Activated CD4-positive, alpha-beta T cell treated with anti-CD3 and anti-CD28 coated beads, Interleukin-2, Interleukin-6, amounts not matched to agents 100 ng/mL and 50 ng/mL, durations not matched to agents 16 hours and 8 hours (primary cell): ENCODE results near the gene GRAMD1A.
A peak's percentile ranks its signal among the peaks of the same experiment; 100 is the strongest.
"Not testable (repeated sequence)": the region's sequence is repeated elsewhere in the genome, so short reads cannot be mapped to it uniquely, and the experiment has no call there.

Source experiments
- DNase-seq: peaks from one replicate; pipeline ENCODE4 v3.0.0-alpha.2; 2020

The GRAMD1A gene

DNA sequence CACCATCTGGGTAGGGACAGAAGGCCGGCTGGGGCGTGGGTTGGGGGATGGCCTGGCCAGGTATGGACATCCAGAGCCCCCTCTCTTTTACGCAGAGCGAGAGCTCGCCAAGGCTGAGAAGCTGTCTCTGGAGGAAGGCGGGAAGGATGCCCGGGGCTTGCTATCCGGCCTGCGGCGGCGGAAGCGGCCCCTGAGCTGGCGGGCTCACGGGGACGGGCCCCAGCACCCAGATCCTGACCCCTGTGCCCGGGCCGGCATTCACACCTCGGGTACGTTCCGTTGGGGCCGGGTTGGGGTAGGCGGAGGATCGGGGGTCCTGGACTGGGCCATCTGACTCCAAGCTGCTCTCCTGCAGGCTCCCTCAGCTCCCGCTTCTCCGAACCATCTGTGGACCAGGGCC lies 21.5 kb downstream of the GRAMD1A start:
- DNase-seq: no peak

DNA sequence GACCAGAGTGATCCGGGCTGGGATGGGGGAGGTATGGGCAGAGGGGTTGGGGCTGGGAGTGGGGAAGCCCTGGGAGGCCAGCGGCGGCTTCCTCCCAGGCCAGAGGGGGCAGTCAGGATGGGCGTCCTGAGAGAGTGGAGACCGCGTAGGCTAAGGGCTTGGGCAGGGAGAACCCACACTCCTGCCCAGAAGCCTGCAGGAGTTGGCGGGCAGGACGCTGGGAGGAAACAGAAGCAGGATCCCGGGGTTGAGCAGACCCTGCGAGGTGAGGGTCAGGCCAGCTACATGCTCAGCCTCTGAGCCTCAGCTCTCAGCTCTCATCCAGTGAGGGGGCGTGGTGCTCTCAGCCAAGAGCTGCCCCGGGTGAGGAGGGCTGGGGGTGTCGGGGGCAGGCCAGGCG lies 22.3 kb downstream of the GRAMD1A start:
- no peak for DNase-seq

GRCh38 chr19:35023428-35023827 lies 23.3 kb downstream of the GRAMD1A start:
- DNase-seq: no peak

DNA sequence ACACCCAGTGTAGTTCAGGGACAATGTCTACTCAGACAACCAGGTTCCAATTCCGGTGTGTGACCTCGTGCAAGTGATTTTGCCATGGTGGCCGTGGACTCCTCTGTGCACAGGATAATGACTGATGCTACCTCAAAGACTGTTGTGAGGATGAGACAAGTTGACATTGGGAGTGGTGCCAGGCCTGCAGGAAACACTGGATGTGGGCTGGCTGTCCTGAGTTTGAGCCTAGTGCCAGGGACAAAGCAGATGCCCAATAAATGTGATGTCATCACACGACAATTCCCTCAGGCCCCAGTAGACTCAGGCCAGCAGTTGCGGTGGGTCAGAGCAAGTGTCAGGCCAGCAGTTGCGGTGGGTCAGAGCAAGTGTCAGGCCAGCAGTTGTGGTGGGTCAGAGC lies 24.0 kb downstream of the GRAMD1A start:
- DNase-seq: no peak

DNA sequence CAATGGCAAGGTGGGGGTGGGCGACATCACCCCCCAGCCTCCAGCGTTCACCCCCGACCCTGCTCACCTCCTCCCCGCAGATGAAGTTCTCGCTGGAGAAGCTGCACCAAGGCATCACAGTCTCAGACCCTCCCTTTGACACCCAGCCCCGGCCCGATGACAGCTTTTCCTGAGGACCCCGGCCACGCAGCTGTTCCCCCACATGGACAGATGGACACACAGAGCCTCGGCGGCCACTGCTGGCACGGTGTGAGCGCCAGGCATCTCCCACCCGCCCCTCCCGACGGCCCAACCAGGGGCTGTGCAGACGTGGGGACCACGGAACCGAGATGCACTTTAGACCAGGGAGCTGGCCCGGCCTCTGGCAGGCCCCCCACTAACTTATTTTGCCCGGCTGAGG lies 25.8 kb downstream of the GRAMD1A start:
- no peak for DNase-seq

GRCh38 chr19:35026418-35026817 lies 26.3 kb downstream of the GRAMD1A start:
- no peak for DNase-seq

DNA sequence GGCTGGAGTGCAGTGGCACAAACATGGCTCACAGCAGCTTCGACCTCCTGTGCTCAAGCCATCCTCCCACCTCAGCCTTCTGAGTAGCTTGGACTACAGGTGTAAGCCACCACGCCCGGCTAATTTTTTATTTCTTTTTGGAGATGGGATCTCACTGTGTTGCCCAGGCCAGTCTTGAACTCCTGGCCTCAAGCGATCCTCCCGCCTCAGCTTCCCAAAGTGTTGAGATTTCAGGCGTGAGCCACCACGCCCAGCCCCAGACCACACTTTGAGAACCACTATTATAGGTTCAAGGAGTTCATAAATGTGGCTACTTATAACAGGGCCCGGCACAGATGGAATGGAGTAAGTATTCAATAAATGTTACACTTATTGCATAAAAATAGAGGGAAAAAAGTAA lies 26.9 kb downstream of the GRAMD1A start:
- no peak for DNase-seq

DNA sequence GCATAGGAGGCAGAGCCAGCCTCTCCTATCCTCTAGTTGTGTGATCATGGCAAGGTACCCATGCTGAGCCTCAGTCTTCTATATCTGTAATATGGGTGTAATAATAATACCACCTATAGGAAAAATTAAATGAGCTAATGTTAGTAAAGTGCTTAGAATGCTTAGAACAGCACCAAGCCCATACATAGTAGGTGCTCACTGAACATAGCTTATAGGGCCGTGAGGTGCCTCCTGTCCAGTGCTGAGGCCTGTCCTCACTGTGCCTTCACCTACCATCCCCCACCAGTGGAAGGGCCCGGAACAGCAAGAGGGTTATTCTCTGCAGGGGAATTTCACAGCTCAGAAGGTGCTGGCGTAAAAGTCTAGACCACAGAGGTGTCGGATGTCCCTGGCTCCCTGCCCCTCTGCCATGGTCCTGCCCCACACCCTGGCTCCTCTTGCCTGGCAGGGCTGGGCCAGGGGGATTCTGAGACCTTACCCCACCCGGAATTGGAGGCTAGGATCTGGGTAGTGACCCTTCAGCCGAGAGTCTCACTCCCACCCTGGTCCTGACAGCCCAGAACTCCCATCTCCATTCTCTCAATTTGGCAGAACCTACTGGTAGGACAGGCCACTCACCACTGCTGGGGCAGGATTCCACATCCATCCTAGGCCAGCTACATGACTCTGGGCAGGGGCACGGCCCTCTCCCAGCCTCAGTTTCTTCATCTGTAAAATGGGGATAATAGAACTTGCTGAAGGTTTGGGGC lies 27.9 kb downstream of the GRAMD1A start:
- DNase-seq: no peak

DNA sequence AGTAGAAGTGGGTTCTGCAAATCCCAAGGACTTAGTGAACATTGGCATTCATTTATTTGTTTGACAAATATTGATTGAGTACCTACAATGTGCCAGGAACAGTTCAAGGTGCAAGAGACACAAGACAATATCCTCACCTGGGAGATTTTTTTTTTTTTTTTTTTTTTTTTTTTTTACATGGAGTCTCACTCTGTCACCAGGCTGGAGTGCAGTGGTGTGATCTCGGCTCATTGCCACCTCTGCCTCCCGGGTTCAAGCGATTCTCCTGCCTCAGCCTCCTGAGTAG lies 28.4 kb downstream of the GRAMD1A start:
- not testable (repeated sequence) for DNase-seq

- not testable (repeated sequence) for DNase-seq
These were observed 29.2 kb downstream of the GRAMD1A start for GRCh38 chr19:35029275-35029736.

DNA sequence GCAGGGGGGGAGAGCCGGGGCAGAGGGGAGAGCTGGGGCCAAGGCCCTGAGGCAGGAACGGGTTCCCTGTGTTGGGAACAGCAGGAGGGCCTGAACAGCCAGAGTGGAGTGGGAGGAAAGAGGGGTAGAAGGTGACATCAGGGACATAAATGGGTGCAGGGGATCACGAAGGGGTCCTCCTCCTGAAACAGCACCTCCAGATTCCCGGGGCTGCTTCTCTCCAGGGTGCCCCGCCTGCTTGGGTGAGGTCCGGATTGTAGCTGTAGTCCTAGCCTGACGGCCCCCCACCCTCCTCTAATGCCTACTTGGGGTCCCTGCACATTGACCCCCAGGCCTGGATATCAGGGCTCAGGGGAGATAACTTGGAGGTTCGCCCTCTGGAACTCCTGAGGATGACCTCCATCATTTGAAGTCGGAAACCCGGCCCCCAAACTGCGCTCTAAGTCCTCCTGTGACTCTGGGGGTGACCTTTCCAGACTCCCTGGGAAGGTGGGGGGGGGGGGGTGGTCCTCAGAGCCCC lies 29.7 kb downstream of the GRAMD1A start:
- DNase-seq: no peak

DNA sequence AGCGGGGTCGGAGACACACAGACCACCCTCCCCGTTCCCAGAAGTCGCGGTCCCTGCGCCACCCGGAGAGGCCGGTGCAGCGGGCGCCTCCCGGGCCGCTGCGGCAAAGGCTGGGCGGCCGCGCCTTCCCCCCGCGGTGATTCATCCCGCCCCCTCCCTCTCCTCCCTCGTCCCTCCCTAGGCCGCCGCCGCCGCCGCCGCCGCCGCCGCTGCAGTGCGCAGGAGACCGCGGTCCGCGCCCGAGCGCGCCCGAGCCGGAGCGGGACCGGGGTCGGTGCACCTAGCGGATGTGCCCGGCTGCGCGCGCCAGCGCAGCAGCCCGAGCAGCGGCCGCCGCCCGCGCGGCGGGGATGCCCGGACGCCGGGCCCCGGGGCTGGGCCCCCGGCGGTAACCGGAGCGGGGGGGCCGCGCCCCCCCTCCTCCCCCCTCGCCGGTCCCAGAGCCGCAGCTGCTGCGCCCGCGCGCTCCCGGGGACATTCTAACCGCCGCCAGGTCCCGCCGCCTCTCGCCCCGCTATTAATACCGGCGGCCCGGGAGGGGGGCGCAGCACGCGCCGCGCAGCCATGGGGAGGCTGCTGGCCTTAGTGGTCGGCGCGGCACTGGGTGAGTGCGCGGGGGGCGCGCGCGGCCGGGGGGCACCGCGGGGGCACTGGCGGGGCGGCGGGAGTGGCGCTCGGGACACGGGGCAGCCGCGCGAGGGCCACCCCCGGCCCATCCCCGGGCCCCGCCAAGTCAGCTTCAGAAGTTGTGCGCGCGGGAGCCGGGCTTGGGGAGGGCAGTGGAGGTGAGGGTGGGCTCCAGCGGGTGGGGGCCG lies 30.3 kb downstream of the GRAMD1A start, which contains the start of gene SCN1B:
Gene SCN1B (plus strand): TSS at position 214 of the 815 bp plus-strand sequence. CDS start 351 bp downstream, at position 565.
- DNase-seq: peak; percentile 66

GRCh38 chr19:35031072-35031881 lies 31.2 kb downstream of the GRAMD1A start:
- DNase-seq: no peak

- no peak for DNase-seq
These were observed 32.3 kb downstream of the GRAMD1A start for GRCh38 chr19:35032356-35032865.

- no peak for DNase-seq
These were observed 33.2 kb downstream of the GRAMD1A start for GRCh38 chr19:35033067-35034004.

- DNase-seq: no peak
These were observed 33.9 kb downstream of the GRAMD1A start for GRCh38 chr19:35034005-35034502.

- no peak for DNase-seq
These were observed 34.7 kb downstream of the GRAMD1A start for GRCh38 chr19:35034588-35035382.

- DNase-seq: no peak
These were observed 37.8 kb downstream of the GRAMD1A start for GRCh38 chr19:35037716-35038622.
